MG63 (cell line): ENCODE measurements around the gene PSMF1. TPM values are rescaled to one million over a fixed set of nuclear protein-coding genes. Genes with fewer than 3 reads are reported as not detected.
"Not testable (repeated sequence)": the region's sequence is repeated elsewhere in the genome, so short reads cannot be mapped to it uniquely, and the experiment has no call there.

ENCODE experiments used
- DNase-seq: peaks from one replicate; pipeline ENCODE4 v3.0.0-alpha.2; 2020
- H3K27me3 ChIP-seq: fragments of 250-450 bp; sonication (Bioruptor Pico); 2 replicates; pipeline ENCODE4 v1.5.1; 2020; ENCODE audit warnings: mild to moderate bottlenecking, moderate library complexity
- H3K36me3 ChIP-seq: fragments of 250-450 bp; sonication (Bioruptor Pico); 2 replicates; pipeline ENCODE4 v1.5.1; 2020; ENCODE audit warnings: mild to moderate bottlenecking, moderate library complexity
- H3K4me3 ChIP-seq: fragments of 250-450 bp; sonication (Bioruptor Pico); 2 replicates; pipeline ENCODE4 v1.5.1; 2020; ENCODE audit warnings: mild to moderate bottlenecking, moderate library complexity
- H3K9me3 ChIP-seq: fragments of 250-450 bp; sonication (Bioruptor Pico); 2 replicates; pipeline ENCODE4 v1.5.1; 2020; ENCODE audit warnings: mild to moderate bottlenecking, moderate library complexity
- total RNA-seq: library from RNA; depleted of rRNA; stranded (reverse); fragments of >200 nt; shearing (Covaris generic); gene quantifications from 2 replicates; pipeline ENCODE4 v1.2.3, GENCODE V29; 2014; ENCODE audit warnings: low replicate concordance

The PSMF1 gene
- total RNA-seq, 1 experiment from 2014 or later: 41.6 TPM

DNA sequence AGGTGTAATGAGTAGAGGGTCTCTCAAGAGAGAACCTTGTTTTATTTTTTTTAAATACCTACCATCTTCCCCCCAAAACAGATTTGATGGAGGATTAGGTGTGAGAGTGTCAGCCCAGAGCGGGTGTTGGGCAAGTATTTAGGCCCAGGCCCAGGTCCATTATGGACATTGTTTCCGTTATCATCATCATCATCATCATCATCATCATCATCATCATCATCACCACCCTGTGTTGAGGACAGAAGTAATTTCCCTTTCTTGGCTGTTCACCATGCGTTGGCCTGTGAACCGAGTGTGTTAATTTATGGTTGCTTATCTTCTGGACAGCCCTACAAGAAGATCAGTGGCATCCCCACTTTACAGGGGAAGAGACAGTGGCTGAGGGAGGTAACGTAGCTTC lies 28.6 kb downstream of the PSMF1 start:
- peaks cover 4% of the 10 kb centered on the region for H3K36me3 ChIP-seq
- no peak for DNase-seq
- no peaks in the 10 kb centered on the region for H3K27me3 ChIP-seq

DNA sequence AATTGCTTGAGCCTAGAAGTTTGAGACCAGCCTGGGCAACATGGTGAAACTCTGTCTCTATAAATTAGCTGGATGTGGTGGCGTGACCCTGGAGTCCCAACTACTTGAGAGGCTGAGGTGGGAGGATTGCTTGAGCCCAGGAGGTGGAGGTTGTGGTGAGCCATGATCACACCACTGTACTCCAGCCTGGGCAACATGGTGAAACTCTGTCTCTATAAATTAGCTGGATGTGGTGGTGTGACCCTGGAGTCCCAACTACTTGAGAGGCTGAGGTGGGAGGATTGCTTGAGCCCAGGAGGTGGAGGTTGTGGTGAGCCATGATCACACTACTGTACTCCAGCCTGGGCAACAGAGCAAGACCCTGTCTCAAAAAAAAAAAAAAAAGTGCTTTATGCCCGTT lies 31.4 kb downstream of the PSMF1 start:
- H3K27me3 ChIP-seq, DNase-seq, H3K9me3 ChIP-seq, H3K4me3 ChIP-seq, H3K36me3 ChIP-seq: not testable (repeated sequence)

More for the DNA sequence above, 28.6 kb downstream of the PSMF1 start:
- H3K4me3 ChIP-seq: no peak overlapping the region
- H3K9me3 ChIP-seq: no peaks in the 10 kb centered on the region

DNA sequence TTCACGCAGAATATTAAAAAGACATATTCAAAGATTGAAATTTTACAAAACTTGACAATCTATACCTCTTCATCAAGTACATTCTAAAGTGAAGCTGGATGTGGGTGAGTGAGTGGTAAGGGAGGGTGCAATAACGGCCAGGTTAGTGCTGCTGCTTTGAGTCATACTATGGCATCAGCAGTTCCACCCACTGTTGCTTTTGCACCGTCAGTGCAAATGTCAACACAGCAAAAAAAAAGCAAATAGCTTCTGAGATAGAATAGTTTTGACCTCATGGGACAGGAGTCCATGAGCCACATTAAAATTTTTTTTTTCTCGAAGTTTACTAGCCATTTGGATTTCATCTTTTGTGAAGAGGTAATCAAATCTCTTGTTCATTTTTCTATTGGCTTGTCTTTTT lies 31.8 kb downstream of the PSMF1 start:
- Histone ChIP-seq H3K27me3 (no peaks in the 10 kb centered on the region), H3K36me3 (peaks cover 9% of the 10 kb centered on the region; the same call in 1 of the 2 replicates), H3K9me3 (no peaks in the 10 kb centered on the region), H3K4me3 (no peak overlapping the region)
- DNase-seq: no peak

DNA sequence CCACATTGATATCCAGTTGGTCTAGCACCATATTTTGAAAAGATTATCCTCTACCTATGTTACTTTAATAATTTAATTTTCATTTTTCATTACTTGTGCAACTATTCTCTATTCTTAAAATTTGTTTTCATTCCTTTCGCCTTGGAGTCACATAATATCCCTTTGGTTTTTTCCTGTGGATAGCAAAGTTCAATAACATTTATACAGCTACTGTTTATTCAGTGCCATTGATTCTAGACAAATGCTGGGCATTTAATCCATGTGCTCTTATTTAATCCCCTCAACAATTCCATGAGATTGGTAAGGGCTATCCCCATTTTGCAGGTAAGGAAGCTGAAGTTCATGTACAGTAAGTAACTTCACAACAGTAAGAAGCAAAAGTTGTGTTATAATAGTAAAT lies 32.6 kb downstream of the PSMF1 start:
- Histone ChIP-seq H3K4me3 (no peak overlapping the region), H3K27me3 (no peaks in the 10 kb centered on the region), H3K36me3 (peaks cover 14% of the 10 kb centered on the region), H3K9me3 (no peaks in the 10 kb centered on the region)
- DNase-seq: no peak

DNA sequence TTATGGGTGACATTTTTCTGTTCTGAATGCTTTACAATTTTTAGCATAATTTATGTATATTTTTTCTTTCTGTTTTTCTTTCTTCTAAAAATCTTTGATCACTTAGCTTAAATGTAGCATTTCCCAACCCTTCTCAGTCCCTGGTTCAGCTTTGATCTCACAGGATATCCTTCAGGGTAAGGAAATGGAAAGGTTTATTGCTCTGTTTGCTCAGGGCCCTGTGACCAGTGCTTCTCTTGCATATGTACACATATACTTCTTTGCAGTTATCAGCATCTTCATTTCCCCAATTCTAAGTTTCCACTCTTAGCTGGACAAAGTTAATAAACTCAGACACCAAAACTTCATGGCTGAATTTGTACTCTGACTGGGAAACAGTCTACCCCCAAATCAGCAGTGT lies 35.8 kb downstream of the PSMF1 start:
- no peaks in the 10 kb centered on the region for H3K9me3 ChIP-seq
- DNase-seq: no peak
- no peaks in the 10 kb centered on the region for H3K27me3 ChIP-seq
- no peak overlapping the region for H3K4me3 ChIP-seq
- H3K36me3 ChIP-seq: peaks cover 13% of the 10 kb centered on the region

DNA sequence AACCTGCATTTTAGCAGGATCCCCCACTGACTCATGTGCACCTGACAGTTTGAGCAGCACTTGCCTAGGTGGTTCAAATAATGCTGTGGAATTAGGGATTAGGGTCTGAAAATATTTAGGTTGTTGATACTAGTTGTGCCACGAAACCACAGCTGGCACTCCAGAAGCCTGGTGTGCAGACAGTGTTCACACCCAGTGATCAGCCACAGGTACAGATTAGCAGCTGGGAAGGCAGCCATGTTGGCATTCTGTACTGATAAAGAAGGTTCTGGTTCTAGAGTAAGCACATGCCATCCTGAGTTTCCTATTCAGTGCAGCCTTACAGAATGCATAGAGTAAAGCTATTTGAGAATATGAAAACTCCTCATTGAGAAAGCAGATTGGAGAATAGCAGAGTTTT lies 36.3 kb downstream of the PSMF1 start:
- H3K27me3 ChIP-seq: no peaks in the 10 kb centered on the region
- no peak for DNase-seq
- H3K9me3 ChIP-seq: no peaks in the 10 kb centered on the region
- H3K36me3 ChIP-seq: peaks cover 13% of the 10 kb centered on the region
- H3K4me3 ChIP-seq: no peak overlapping the region

DNA sequence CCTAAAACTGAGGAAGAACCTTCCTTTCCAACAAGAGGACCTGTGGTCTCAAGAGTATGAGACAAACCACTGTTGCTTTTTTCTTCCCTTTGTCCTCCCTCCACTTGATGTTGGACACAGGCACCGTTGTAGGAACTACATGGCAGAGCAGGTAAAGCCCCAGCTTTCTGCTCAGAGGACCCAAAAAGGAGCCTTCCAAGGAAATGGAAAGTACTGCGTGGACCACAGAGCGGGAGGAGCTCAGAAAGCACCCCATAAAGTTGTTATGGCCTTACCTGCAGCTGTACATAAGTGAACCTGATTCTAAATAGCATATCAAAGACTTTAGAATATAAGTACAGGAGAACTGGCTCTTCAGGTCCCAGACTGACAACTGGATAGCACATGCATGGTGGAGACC lies 36.9 kb downstream of the PSMF1 start:
- no peak for DNase-seq
- Histone ChIP-seq H3K27me3 (no peaks in the 10 kb centered on the region), H3K9me3 (no peaks in the 10 kb centered on the region), H3K4me3 (no peak overlapping the region), H3K36me3 (peaks cover 13% of the 10 kb centered on the region)

DNA sequence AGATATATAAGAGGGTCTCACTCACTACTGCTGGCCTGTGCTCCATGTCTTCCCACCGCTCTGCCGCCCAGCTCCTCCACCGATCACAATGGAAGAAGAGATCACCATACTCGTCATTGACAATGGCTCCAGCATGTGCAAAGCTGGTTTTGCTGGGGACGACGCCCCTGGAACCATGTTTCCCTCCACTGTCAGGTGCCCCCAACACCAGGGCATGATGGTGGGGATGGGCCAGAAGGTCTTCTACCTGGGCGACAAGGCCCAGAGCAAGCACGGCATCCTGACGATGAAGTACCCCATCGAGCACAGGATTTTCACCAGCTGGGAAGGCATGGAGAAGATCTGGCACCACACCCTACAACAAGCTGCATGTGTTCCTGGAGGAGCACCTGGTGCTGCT lies 42.1 kb downstream of the PSMF1 start:
- no peak overlapping the region for H3K4me3 ChIP-seq
- DNase-seq: no peak
- peaks cover 8% of the 10 kb centered on the region; the same call in 1 of the 2 replicates for H3K36me3 ChIP-seq
- no peaks in the 10 kb centered on the region for H3K9me3 ChIP-seq
- no peaks in the 10 kb centered on the region for H3K27me3 ChIP-seq

DNA sequence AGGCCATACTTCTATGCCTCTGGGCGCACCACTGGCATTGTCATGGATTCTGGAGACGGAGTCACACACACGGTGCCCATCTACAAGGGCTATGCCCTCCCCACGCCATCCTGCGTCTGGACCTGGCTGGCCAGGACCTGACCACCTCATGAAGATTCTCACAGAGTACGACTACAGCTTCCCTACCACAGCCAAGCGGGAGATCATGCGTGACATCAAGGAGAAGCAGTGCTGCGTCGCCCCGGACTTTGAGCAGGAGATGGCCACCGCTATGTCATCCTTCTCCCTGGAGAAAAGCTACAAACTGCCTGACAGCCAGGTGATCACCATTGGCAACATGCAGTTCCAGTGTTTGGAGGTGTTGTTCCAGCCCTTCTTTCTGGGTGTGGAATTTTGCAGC lies 42.6 kb downstream of the PSMF1 start:
- H3K36me3 ChIP-seq: peaks cover 3% of the 10 kb centered on the region; the same call in 1 of the 2 replicates
- no peak for DNase-seq
- no peak overlapping the region for H3K4me3 ChIP-seq
- H3K27me3 ChIP-seq: no peaks in the 10 kb centered on the region
- no peaks in the 10 kb centered on the region for H3K9me3 ChIP-seq

DNA sequence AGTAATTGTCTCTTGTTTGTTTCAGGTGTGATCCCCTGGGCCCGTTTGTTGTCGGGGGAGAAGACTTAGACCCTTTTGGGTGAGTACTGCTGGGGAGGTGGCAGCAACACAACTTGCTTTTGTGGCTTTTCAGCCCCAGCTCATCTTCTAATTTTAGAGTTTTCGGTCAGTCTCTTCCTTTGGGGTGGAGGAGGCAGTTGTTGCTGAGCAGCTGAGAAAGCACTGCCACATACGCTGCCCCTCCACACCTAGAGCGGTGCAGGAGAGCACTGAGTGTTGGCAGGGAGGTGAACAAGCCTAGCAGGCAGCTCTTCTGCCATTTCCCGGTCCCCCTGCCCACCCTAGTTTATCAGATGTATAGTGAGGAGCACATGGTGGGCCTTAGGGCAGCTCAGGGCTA lies 44.7 kb downstream of the PSMF1 start:
- H3K27me3 ChIP-seq: no peaks in the 10 kb centered on the region
- H3K36me3 ChIP-seq: no peaks in the 10 kb centered on the region
- DNase-seq: no peak
- H3K9me3 ChIP-seq: no peaks in the 10 kb centered on the region
- no peak overlapping the region for H3K4me3 ChIP-seq

DNA sequence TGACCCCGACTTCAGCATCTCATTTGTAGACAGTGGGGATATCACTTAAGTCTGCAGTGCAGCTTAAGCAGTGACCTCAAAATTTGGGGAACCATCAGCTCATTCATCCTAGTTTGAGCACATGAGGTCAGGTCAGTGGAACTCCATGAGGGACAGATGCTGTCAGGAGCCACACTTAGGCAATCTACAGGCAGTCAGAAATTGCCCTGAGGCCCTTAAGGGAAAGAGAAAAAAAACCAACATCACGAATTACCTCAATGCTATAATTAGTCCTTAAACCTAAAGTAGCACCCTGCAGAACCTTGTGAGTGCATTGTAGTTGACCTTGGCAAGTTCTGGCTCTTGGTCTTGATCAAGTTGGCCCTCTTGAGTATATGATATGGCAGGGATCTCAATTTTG lies 45.3 kb downstream of the PSMF1 start:
- H3K4me3 ChIP-seq: no peak overlapping the region
- no peaks in the 10 kb centered on the region for H3K36me3 ChIP-seq
- H3K9me3 ChIP-seq: no peaks in the 10 kb centered on the region
- H3K27me3 ChIP-seq: no peaks in the 10 kb centered on the region
- DNase-seq: no peak

DNA sequence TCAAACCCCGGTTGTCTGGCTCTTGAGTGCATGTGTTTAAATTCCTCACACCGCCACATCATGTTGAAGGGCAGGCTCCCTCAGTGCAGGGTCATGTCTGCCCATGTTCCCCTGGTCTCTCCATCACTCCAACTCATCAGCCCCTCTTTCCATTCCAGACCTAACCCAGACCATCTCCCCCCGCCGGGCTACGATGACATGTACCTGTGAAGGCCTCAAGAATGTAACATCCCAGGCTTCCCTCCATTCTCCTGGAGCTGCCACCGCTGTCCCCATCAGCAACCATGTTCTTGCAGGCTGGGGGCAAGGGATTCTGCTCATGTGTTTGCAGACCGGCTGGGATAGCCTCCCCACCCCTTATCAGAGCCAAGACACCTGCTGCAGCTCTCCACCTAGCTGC lies 46.5 kb downstream of the PSMF1 start:
- DNase-seq: no peak
- Histone ChIP-seq H3K9me3 (no peaks in the 10 kb centered on the region), H3K27me3 (no peaks in the 10 kb centered on the region), H3K4me3 (no peak overlapping the region), H3K36me3 (no peaks in the 10 kb centered on the region)

DNA sequence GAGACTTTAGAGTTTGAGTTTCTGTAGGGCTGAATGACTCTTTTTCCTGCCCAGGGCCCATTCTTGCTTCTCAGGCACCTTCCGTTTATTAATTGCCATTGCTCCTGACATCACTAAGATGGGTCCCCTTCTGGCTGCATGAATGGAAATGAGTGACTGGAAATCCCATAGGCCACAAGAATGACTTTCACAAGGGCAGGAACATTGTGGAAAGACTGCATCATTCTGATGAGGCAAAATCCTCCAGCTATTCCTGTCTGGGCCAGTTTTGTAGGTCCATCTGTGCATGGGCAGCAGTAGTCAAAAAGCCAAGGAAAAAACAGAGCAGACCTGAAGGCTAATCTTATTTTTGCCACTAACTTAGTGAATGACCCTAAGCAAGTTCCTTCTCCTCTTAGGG lies 47.1 kb downstream of the PSMF1 start:
- Histone ChIP-seq H3K9me3 (no peaks in the 10 kb centered on the region), H3K4me3 (no peak overlapping the region), H3K36me3 (no peaks in the 10 kb centered on the region), H3K27me3 (no peaks in the 10 kb centered on the region)
- no peak for DNase-seq

DNA sequence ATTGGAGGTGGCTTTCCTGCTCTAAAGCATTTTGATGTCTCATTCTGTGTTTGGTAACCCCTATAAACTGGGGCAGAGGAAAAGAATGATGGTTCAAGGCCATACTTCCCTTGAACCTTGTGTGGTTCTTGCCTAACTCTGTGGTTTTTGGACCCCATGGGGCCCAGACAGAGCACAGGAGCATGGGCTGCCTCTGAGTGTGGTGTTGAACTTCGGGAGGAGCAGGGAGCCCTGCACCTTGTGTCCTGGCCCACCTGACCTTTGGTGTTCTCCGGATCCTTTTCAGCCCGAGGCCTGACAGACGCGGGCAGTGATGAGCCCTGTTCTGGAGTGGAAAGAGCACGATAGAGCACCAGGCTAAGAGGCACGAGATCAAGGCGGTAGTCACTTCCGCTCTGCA lies 47.5 kb downstream of the PSMF1 start:
- Histone ChIP-seq H3K36me3 (no peaks in the 10 kb centered on the region; the same call in 1 of the 2 replicates), H3K27me3 (no peaks in the 10 kb centered on the region), H3K9me3 (no peaks in the 10 kb centered on the region), H3K4me3 (no peak overlapping the region)
- DNase-seq: no peak

DNA sequence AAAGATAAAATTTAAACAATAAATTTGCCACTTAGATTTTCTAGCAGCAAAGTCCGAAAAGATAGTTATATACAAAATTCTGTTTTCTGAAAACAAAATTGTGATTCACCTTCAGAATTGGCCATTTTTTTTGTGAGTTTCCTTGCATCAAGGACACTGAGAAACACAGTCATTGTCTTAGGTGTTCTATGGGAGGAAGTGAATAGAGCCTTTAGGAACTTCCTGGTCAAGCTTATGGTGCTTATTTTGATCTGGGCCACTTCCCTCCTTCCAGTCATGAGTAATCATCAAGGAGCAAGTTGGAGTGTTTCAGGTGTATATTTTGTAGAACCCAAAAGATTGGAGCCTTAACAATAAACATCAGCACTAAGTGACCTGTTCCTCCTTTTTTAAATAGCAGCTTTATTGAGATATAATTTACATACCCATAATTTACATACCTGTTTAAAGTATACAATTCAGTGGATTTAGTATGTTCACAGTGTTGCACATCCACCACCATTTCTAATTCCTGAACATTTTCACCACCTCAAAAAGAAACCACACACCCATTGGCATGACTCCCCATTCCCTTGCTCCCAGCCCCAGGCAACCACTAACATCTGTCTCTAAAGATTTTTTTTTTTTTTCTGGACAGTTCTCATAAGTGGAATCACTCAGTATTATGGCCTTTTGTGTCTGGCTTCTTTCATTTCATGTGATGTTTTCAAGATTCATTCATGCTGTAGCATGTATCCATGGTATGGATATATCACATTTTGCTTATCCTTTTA lies 48.7 kb downstream of the PSMF1 start:
- Histone ChIP-seq H3K4me3 (no peak overlapping the region), H3K9me3 (no peaks in the 10 kb centered on the region), H3K27me3 (no peaks in the 10 kb centered on the region), H3K36me3 (no peaks in the 10 kb centered on the region; the same call in 1 of the 2 replicates)
- DNase-seq: no peak

DNA sequence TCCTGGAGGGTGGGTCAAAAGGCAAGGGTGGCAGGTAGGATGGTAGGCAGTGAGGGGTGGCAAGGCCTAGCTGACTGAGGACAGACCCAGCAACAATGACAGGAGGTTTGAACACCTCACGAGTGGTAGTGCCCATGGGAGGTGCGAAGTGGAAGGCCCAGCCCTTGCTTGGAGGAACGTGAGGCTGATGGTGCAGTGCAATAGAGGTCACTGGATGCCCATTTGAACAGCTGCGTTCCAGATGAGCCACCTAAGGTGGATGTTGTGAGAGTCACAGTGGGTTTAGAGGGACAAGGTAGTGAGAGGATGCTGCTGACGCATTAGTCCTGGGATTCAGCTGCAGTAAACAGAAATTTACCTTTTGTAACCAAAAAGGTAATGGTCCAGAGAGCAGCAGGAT lies 50.8 kb downstream of the PSMF1 start:
- Histone ChIP-seq H3K9me3 (no peaks in the 10 kb centered on the region), H3K36me3 (no peaks in the 10 kb centered on the region; the same call in 1 of the 2 replicates), H3K4me3 (no peak overlapping the region), H3K27me3 (no peaks in the 10 kb centered on the region)
- DNase-seq: no peak

DNA sequence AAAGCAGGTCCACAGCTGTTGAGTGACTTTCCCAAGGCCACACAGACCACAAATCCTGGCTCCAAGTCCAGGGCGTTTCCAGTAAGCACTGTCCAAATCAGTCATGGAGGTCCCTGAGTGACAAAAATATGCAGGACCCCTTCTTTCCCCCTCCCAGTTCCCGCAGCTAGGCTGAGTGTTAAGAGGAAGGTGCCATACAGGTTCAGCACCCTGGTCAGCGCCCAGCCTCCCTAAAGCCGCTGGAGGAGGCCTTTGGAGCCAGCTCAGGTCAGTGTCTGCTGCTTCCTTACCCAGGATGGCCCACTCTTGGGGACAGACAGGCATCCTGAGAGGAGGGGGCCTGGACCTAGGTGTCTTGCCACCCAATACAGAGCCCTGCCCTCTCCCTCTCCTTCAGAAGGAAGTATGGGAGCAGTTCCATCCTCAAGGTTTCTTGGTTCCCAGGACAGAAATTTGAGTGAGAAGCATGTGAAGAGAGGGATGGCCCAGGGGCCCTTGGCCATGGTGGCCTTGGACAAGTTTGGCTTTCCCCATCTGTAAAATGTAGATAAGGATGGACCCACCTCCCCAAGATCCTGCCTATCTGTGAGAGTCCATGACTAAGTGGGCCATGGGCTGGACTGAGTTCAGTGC lies 53.2 kb downstream of the PSMF1 start:
- no peak for DNase-seq
- H3K36me3 ChIP-seq: no peaks in the 10 kb centered on the region; the same call in 1 of the 2 replicates
- H3K27me3 ChIP-seq: no peaks in the 10 kb centered on the region
- no peaks in the 10 kb centered on the region for H3K9me3 ChIP-seq
- H3K4me3 ChIP-seq: no peak overlapping the region

DNA sequence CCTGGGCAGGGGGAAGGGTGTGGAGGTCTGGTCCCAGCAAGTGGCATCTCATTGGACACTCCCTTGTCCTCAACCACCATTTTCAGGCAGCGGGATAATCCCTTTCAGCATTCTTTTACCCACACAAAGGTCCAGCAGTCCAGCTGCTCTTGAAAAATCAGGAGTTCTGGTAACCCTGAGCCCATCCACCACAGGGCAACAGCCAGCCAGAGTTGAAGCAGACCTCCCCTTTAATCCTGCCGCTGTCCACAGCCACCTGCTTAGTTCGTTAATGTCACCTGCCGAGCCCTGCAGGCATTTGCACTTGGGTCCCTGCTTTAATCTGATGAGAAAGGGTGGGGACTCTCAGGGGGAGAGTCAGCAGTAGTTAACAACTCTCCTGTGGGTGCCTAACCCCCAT lies 55.3 kb downstream of the PSMF1 start:
- H3K27me3 ChIP-seq: no peaks in the 10 kb centered on the region
- DNase-seq: no peak
- H3K9me3 ChIP-seq: no peaks in the 10 kb centered on the region
- H3K4me3 ChIP-seq: no peak overlapping the region
- H3K36me3 ChIP-seq: no peaks in the 10 kb centered on the region; the same call in 1 of the 2 replicates
